SK-N-SH (cell line): ENCODE data around the gene PPP4R2.

Source experiments
- CTCF ChIP-seq: fragments of 200-600 bp; sonication (generic); IDR thresholded peaks from 2 replicates; pipeline ENCODE4 v1.6.1; 2017; ENCODE audit warnings: antibody characterized with exemption, mild to moderate bottlenecking, moderate library complexity
- ELF1 ChIP-seq: IDR thresholded peaks from 2 replicates; pipeline ENCODE4 v1.4.0; 2012
- EP300 ChIP-seq, 2 experiments: IDR thresholded peaks; 2 replicates each; pipeline versions ENCODE4 v1.4.0 to v1.6.1; 2012; ENCODE audit warnings: borderline replicate concordance in 1 of 2, low read depth in 1 of 2, low read length in 1 of 2
- JUND ChIP-seq: IDR thresholded peaks from 2 replicates; pipeline ENCODE4 v1.4.0; 2012
- MAX ChIP-seq: IDR thresholded peaks from 2 replicates; pipeline ENCODE4 v1.4.0; 2012; ENCODE audit warnings: low read depth
- MXI1 ChIP-seq: IDR thresholded peaks from 2 replicates; pipeline ENCODE4 v1.6.1; 2012; ENCODE audit warnings: mild to moderate bottlenecking, low read depth, low read length, improper control_type of control experiment
- POLR2AphosphoS5 ChIP-seq: IDR thresholded peaks from 2 replicates; pipeline ENCODE4 v1.6.1; 2012; ENCODE audit warnings: low read depth, low read length
- REST ChIP-seq: IDR thresholded peaks from 2 replicates; pipeline ENCODE4 v1.6.1; 2012; ENCODE audit warnings: mild to moderate bottlenecking, low read depth, low read length, moderate library complexity
- RFX5 ChIP-seq: IDR thresholded peaks from 2 replicates; pipeline ENCODE4 v1.6.1; 2012; ENCODE audit warnings: mild to moderate bottlenecking, improper control_type of control experiment, low read length
- TAF1 ChIP-seq: IDR thresholded peaks from 2 replicates; pipeline ENCODE4 v1.6.1; 2012; ENCODE audit warnings: low read depth, mild to moderate bottlenecking, low read length, moderate library complexity, borderline replicate concordance
- YY1 ChIP-seq: IDR thresholded peaks from 2 replicates; pipeline ENCODE4 v1.4.0; 2012; ENCODE audit warnings: low read depth, mild to moderate bottlenecking

- TF ChIP-seq CTCF = no peak
- no peak for TF ChIP-seq MXI1
- TF ChIP-seq JUND = no peak
- no peak for TF ChIP-seq RFX5
- TF ChIP-seq ELF1 = no peak
- TF ChIP-seq MAX = no peak
- no peak for TF ChIP-seq POLR2AphosphoS5
- no peak for TF ChIP-seq REST
- TF ChIP-seq YY1 = no peak
- TF ChIP-seq TAF1 = no peak
- no peak for TF ChIP-seq EP300 (IDR thresholded peaks at IDR 0.05; ENCODE audit: borderline replicate concordance in 1 of 2, low read depth in 1 of 2, low read length in 1 of 2)
Measured at GRCh38 chr3:73074781-73075180, 78.2 kb downstream of the PPP4R2 start.
